Stomach (tissue), 4 donors: Measurements from ENCODE around the gene KCNG2.

ENCODE experiments used
- CTCF ChIP-seq, 7 experiments: fragments of 450-650 bp in 4 of 7; fragments of 200-600 bp in 3 of 7; sonication (generic) in 3 of 7; IDR thresholded peaks; one replicate each; pipeline ENCODE4 v1.5.1; 2016 to 2019; ENCODE audit warnings: antibody characterized with exemption in 7 of 7, control low read depth in 2 of 7, mild to moderate bottlenecking in 1 of 7
- EP300 ChIP-seq: sonication (generic); formaldehyde crosslinking; IDR thresholded peaks from one replicate; pipeline ENCODE4 v1.6.1; 2017; ENCODE audit warnings: antibody characterized with exemption
- POLR2A ChIP-seq, 4 donors: fragments of 450-650 bp; IDR thresholded peaks; one replicate each; pipeline ENCODE4 v1.6.1; 2016; ENCODE audit warnings: antibody characterized with exemption in 4 of 4, control low read depth in 2 of 4, mild to moderate bottlenecking in 1 of 4, moderate library complexity in 1 of 4
- POLR2AphosphoS5 ChIP-seq, 3 donors: sonication (generic); formaldehyde crosslinking; IDR thresholded peaks; one replicate each; pipeline ENCODE4 v1.6.1; 2016; ENCODE audit warnings: antibody characterized with exemption in 3 of 3

GRCh38 chr18:79749251-79750191 lies 48.2 kb upstream of the KCNG2 start:
- no peak for TF ChIP-seq POLR2AphosphoS5 (IDR thresholded peaks at IDR 0.05)
- no peak for TF ChIP-seq CTCF (IDR thresholded peaks at IDR 0.05)
- TF ChIP-seq EP300 = no peak
- TF ChIP-seq POLR2A (IDR thresholded peaks at IDR 0.05) = no peak
